A549 (cell line): ENCODE results near the gene EXOC5. TPM values are rescaled to one million over a fixed set of nuclear protein-coding genes. Genes with fewer than 3 reads are reported as not detected.
A peak's percentile ranks its signal among the peaks of the same experiment; 100 is the strongest.

Experiments used
- ATAC-seq, 2 experiments: fragments of 200-7000 bp in 1 of 2; fragments of >200 bp in 1 of 2; cut with Nextera tagmentation in 1 of 2; cut with Tn5 transposase in 1 of 2; 3 replicates each; pipeline versions ENCODE4 v1.8.0 to v1.9.1; 2018 to 2020; ENCODE audit warnings: mild to moderate bottlenecking in 1 of 2, moderate library complexity in 1 of 2
- CTCF ChIA-PET: fragments of 300-600 bp; sonication (Branson Sonifier 250); formaldehyde crosslinking; extraction: SDS; loops from one replicate; lab custom pipeline; 2021; ENCODE audit warnings: antibody characterized with exemption, inconsistent platforms; lab: Yijun Ruan, JAX
- POLR2A ChIA-PET: fragments of 350-600 bp; formaldehyde crosslinking; extraction: SDS; loops from one replicate; lab custom pipeline; 2021; ENCODE audit warnings: antibody characterized with exemption, inconsistent platforms; lab: Yijun Ruan, JAX
- DNase-seq, 2 experiments: peaks; one replicate each; pipeline versions ENCODE4 v3.0.0 to v3.0.0-alpha.2; 2011 to 2016; ENCODE audit warnings: low read depth in 1 of 2, low spot score in 1 of 2
- FAIRE-seq: peaks from 2 replicates; lab custom pipeline; 2011; peaks lifted over from hg19 to GRCh38; lab: Jason Lieb, UNC
- H3K27ac ChIP-seq, 2 experiments: fragments of >200 bp; sonication (Bioruptor Twin); formaldehyde crosslinking; 3 replicates each; pipeline ENCODE4 v1.5.1; 2016 to 2017
- H3K4me1 ChIP-seq: fragments of >200 bp; sonication (Bioruptor Twin); formaldehyde crosslinking; 3 replicates; pipeline ENCODE4 v1.6.1; 2016
- H3K4me2 ChIP-seq: fragments of >200 bp; sonication (Bioruptor Twin); formaldehyde crosslinking; 3 replicates; pipeline ENCODE4 v1.6.1; 2016
- H3K4me3 ChIP-seq: fragments of >200 bp; sonication (Bioruptor Twin); formaldehyde crosslinking; 3 replicates; pipeline ENCODE4 v1.5.1; 2016
- H3K9me3 ChIP-seq: fragments of >200 bp; sonication (Bioruptor Twin); formaldehyde crosslinking; 3 replicates; pipeline ENCODE4 v1.6.1; 2016
- ELK1 ChIP-seq: fragments of 150-350 bp; IDR thresholded peaks from 2 replicates; pipeline ENCODE4 v1.6.1; 2014; ENCODE audit warnings: low read depth, mild to moderate bottlenecking, low read length
- ESRRA ChIP-seq: fragments of 150-350 bp; IDR thresholded peaks from 2 replicates; pipeline ENCODE4 v1.6.1; 2014; ENCODE audit warnings: mild to moderate bottlenecking, low read length, borderline replicate concordance
- FOSL2 ChIP-seq, 2 experiments: fragments of 450-650 bp in 1 of 2; fragments of >200 bp in 1 of 2; sonication (Bioruptor Twin) in 1 of 2; formaldehyde crosslinking; IDR thresholded peaks; 2 replicates each; pipeline versions ENCODE4 v1.5.0 to v1.6.1; 2016 to 2020; ENCODE audit warnings: mild to moderate bottlenecking in 1 of 2, moderate library complexity in 1 of 2
- GATA3 ChIP-seq: IDR thresholded peaks from 2 replicates; pipeline ENCODE4 v1.6.1; 2012; ENCODE audit warnings: borderline replicate concordance
- HDAC2 ChIP-seq: fragments of 200-600 bp; sonication (generic); IDR thresholded peaks from 2 replicates; pipeline ENCODE4 v1.6.1; 2016
- HMGXB4 ChIP-seq: fragments of 250-450 bp; sonication (Bioruptor Pico); IDR thresholded peaks from 2 replicates; pipeline ENCODE4 v1.5.0; 2021; ENCODE audit warnings: mild to moderate bottlenecking, moderate library complexity, borderline replicate concordance
- JUN ChIP-seq, 2 experiments: fragments of >200 bp; sonication (Bioruptor Twin); formaldehyde crosslinking; IDR thresholded peaks; 2 replicates in 1 of 2; 3 replicates in 1 of 2; pipeline ENCODE4 v1.6.1; 2016 to 2017
- KDM5A ChIP-seq: fragments of 200-600 bp; sonication (generic); IDR thresholded peaks from 2 replicates; pipeline ENCODE4 v1.6.1; 2016; ENCODE audit warnings: antibody characterized with exemption, mild to moderate bottlenecking
- MAX ChIP-seq: IDR thresholded peaks from 2 replicates; pipeline ENCODE4 v1.6.1; 2012
- NR3C1 ChIP-seq: fragments of >200 bp; sonication (Bioruptor Twin); formaldehyde crosslinking; IDR thresholded peaks from 3 replicates; pipeline ENCODE4 v1.6.1; 2017
- PHF8 ChIP-seq: fragments of 200-600 bp; sonication (generic); IDR thresholded peaks from 2 replicates; pipeline ENCODE4 v1.6.1; 2016; ENCODE audit warnings: low read depth, mild to moderate bottlenecking, antibody characterized with exemption, moderate library complexity, borderline replicate concordance
- POLR2A ChIP-seq: IDR thresholded peaks from 2 replicates; pipeline ENCODE4 v1.6.1; 2012; ENCODE audit warnings: mild to moderate bottlenecking, low read length
- RAD21 ChIP-seq, 2 experiments: fragments of >200 bp in 1 of 2; sonication (Bioruptor Twin) in 1 of 2; formaldehyde crosslinking in 1 of 2; IDR thresholded peaks in 1 of 2; conservative IDR thresholded peaks in 1 of 2; 2 replicates in 1 of 2; 3 replicates in 1 of 2; pipeline ENCODE4 v1.6.1; 2012 to 2018; ENCODE audit warnings: inconsistent platforms in 1 of 2
- RARB ChIP-seq: fragments of 250-450 bp; sonication (Bioruptor Pico); IDR thresholded peaks from 2 replicates; pipeline ENCODE4 v1.8.0; 2021; ENCODE audit warnings: mild to moderate bottlenecking, moderate library complexity
- REST ChIP-seq: fragments of 200-600 bp; sonication (generic); IDR thresholded peaks from 2 replicates; pipeline ENCODE4 v1.6.1; 2016; ENCODE audit warnings: antibody characterized with exemption, mild to moderate bottlenecking, moderate library complexity
- RFX5 ChIP-seq: fragments of 450-650 bp; IDR thresholded peaks from 2 replicates; pipeline ENCODE4 v1.7.1; 2014; ENCODE audit warnings: antibody characterized with exemption, mild to moderate bottlenecking, moderate library complexity
- WGBS: methylation state at CpG from one replicate; pipeline ENCODE4 v1.1.6; 2017; ENCODE audit errors: missing lambda C conversion rate; 5-methylcytosine and 5-hydroxymethylcytosine counted together
- polyA minus RNA-seq: library from RNA; depleted of rRNA, polyadenylated mRNA; stranded (reverse); fragments of >200 nt; gene quantifications from 2 replicates; pipeline ENCODE4 v1.2.3, GENCODE V29; 2011; rRNA and poly(A)+ RNA removed
- polyA plus RNA-seq, 4 experiments: library from polyadenylated mRNA; depleted of rRNA in 3 of 4; stranded (reverse); fragments of >200 nt; fragmentation: RNase III in 1 of 4; extraction: RNeasy Plus Mini Kit Qiagen cat#74134 plus additional on column Dnase treatment in 1 of 4; gene quantifications; 2 replicates in 3 of 4; 3 replicates in 1 of 4; pipeline ENCODE4 v1.2.3, GENCODE V29; 2011 to 2017
- TF ChIP-seq, protein P1 (sequence below): IDR thresholded peaks from 2 replicates; pipeline ENCODE4 v1.6.1; 2012; ENCODE audit warnings: low read depth, borderline replicate concordance
- TF ChIP-seq, protein P2 (sequence below): fragments of >200 bp; sonication (Bioruptor Twin); formaldehyde crosslinking; IDR thresholded peaks from 3 replicates; pipeline ENCODE4 v1.5.1; 2016
- TF ChIP-seq, protein P3 (sequence below): fragments of >200 bp; sonication (Bioruptor Twin); formaldehyde crosslinking; IDR thresholded peaks from 3 replicates; pipeline ENCODE4 v1.6.1; 2016

The EXOC5 gene
- 50.3 and 64.6 TPM in 2 replicates for polyA plus RNA-seq (2011; rRNA removed)
- 9.3 and 9.7 TPM in 2 replicates for polyA plus RNA-seq (2012; cell fraction: cytosol; rRNA removed)
- 3.9 and 5.9 TPM in 2 replicates for polyA plus RNA-seq (2012; cell fraction: nucleus; rRNA removed)
- 29.7 to 31.5 TPM (median 30.4 TPM) in 3 replicates for polyA plus RNA-seq (2017; fragmentation: RNase III; extraction: RNeasy Plus Mini Kit Qiagen cat#74134 plus additional on column Dnase treatment)
- polyA minus RNA-seq, result 18.0 and 20.3 TPM in 2 replicates

- Histone ChIP-seq H3K4me1 (peaks cover 30% of the 10 kb centered on the region), H3K9me3 (no peaks in the 10 kb centered on the region), H3K4me3 (peak within 1 kb of the TSS; percentile 73), H3K4me2 (peak within 1 kb of the TSS; percentile 93), H3K27ac (peak within 1 kb of the TSS; percentile 92 to 98)
- ChIA-PET CTCF (interaction anchor here (1.0 to 1.3 kb wide), 5 partner anchors 9 to 778 kb away, joined by 3 to 5 read pairs (median 4); no protein-coding TSS in a partner anchor), POLR2A (interaction anchor here (1.1 to 1.5 kb wide), 2 partner anchors 25 to 122 kb away, joined by 3 to 4 read pairs; partner anchors contain the start of gene NAA30)
- peak; percentile 66 to 94 for DNase-seq
- ATAC-seq, result peak; percentile 93 to 94
- no peak for FAIRE-seq
- WGBS, result 1% methylated on average over 44 of the region's 76 CpGs
- TF ChIP-seq FOSL2 (IDR thresholded peaks at IDR 0.05) (no peak), FOSL2 (CRISPR knock-in tag; IDR thresholded peaks at IDR 0.05) (0 out of 2 replicates have a peak, but pooled peaks have one; percentile 18), PHF8 (peak; percentile 84), RFX5 (no peak), MAX (peak; percentile 84), RAD21 (conservative IDR thresholded peaks at IDR 0.05 in 1 of 2, IDR thresholded peaks at IDR 0.05 in 1 of 2) (no peak), KDM5A (0 out of 2 replicates have a peak, but pooled peaks have one; percentile 15), ELK1 (no peak), HMGXB4 (CRISPR knock-in tag) (peak; percentile 82; the same call in 1 of the 2 replicates), GATA3 (0 out of 2 replicates have a peak, but pooled peaks have one; percentile 13), POLR2A (peak; percentile 58), HDAC2 (peak; percentile 1; the same call in 1 of the 2 replicates), JUN (IDR thresholded peaks at IDR 0.05) (peak; percentile 47 to 87; a peak in 3 of 5 replicates), ESRRA (0 out of 2 replicates have a peak, but pooled peaks have one; percentile 45), REST (0 out of 2 replicates have a peak, but pooled peaks have one; percentile 1), RARB (CRISPR knock-in tag) (no peak), NR3C1 (no peak)
- TF ChIP-seq, protein P1, sequence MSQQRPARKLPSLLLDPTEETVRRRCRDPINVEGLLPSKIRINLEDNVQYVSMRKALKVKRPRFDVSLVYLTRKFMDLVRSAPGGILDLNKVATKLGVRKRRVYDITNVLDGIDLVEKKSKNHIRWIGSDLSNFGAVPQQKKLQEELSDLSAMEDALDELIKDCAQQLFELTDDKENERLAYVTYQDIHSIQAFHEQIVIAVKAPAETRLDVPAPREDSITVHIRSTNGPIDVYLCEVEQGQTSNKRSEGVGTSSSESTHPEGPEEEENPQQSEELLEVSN, result peak; percentile 60
- TF ChIP-seq, protein P2, sequence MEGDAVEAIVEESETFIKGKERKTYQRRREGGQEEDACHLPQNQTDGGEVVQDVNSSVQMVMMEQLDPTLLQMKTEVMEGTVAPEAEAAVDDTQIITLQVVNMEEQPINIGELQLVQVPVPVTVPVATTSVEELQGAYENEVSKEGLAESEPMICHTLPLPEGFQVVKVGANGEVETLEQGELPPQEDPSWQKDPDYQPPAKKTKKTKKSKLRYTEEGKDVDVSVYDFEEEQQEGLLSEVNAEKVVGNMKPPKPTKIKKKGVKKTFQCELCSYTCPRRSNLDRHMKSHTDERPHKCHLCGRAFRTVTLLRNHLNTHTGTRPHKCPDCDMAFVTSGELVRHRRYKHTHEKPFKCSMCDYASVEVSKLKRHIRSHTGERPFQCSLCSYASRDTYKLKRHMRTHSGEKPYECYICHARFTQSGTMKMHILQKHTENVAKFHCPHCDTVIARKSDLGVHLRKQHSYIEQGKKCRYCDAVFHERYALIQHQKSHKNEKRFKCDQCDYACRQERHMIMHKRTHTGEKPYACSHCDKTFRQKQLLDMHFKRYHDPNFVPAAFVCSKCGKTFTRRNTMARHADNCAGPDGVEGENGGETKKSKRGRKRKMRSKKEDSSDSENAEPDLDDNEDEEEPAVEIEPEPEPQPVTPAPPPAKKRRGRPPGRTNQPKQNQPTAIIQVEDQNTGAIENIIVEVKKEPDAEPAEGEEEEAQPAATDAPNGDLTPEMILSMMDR, result 0 out of 3 replicates have a peak, but pooled peaks have one; percentile 3
- TF ChIP-seq, protein P3, sequence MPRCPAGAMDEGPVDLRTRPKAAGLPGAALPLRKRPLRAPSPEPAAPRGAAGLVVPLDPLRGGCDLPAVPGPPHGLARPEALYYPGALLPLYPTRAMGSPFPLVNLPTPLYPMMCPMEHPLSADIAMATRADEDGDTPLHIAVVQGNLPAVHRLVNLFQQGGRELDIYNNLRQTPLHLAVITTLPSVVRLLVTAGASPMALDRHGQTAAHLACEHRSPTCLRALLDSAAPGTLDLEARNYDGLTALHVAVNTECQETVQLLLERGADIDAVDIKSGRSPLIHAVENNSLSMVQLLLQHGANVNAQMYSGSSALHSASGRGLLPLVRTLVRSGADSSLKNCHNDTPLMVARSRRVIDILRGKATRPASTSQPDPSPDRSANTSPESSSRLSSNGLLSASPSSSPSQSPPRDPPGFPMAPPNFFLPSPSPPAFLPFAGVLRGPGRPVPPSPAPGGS, result peak; percentile 61; the same call in 1 of the 3 replicates
Observed at GRCh38 chr14:57268161-57269069, at the start of gene EXOC5, which contains the start of gene AP5M1. Gene EXOC5 (minus strand): TSS chr14:57268905. CDS start chr14:57268648, 257 bp downstream. Gene AP5M1 (plus strand): TSS chr14:57268971. CDS start chr14:57269315, 344 bp downstream.
